ENCODE results near the gene GRK5. TPM values are rescaled to one million over a fixed set of nuclear protein-coding genes. Genes with fewer than 3 reads are reported as not detected.

The GRK5 gene
- total and polyA plus RNA-seq, 9 of the 15 experiments (the other 6 are each of a cell fraction or from before 2014, with no cell fraction given): 0.46 to 0.83 (median 0.67) TPM; not detected in 2

DNA sequence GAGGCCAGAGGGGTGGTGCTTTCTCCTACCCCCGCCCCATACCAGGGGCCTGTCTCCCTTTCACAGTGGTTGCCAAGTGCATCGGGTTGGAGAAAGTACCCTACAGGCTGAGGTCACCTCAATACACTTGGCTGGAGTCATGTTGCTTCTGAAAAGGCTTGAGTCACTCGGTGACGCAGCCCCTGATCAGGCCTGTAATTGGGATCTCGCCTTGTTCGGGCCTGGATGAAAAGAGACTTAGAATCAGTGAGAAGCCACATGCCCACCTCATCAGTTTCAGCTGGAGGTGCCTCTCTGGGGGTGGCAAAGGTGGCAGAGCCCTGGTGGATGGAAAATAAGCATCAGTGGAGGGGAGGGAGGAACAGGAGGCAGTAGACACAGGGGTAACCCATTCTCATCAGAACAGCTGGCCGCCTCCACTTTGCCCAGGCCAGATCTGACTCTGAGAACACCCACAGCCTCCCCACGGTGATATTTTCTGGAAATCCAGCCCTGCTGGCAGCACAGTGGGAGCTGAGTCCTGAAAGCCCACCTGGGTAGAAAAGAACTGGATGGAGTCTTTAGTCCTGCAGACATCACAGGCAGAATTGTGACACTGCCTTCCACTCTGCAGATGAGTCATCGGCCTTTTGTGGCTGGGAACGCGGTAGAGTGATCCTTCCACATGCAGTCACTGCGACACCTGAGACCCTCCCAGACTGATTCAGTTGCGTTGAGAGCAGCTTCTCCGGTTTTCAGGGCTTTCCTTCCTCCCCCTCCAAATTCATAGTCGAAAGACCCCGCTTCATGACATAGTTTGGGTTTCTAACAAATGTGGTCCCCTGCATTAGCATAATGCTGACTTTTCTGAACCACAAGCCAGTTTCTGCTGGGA is 108.0 kb downstream of the GRK5 start (continued):
- TF ChIP-seq SP1 (CRISPR knock-in tag; IDR thresholded peaks at IDR 0.05) (0 out of 2 replicates have a peak, but pooled peaks have one; percentile 11), L3MBTL2 (IDR thresholded peaks at IDR 0.05) (peak; percentile 45), TEAD1 (CRISPR knock-in tag; IDR thresholded peaks at IDR 0.05) (no peak), SMARCA4 (IDR thresholded peaks at IDR 0.05) (0 out of 2 replicates have a peak, but pooled peaks have one; percentile 25), ARID1B (IDR thresholded peaks at IDR 0.05) (peak; percentile 34; the same call in 1 of the 2 replicates), JUND (IDR thresholded peaks at IDR 0.05; ENCODE audit: borderline replicate concordance, low read depth, low read length) (peak; percentile 95), JUND (tag; IDR thresholded peaks at IDR 0.05; ENCODE audit: borderline replicate concordance, low read depth, low read length) (peak; percentile 89; the same call in 2 of the 3 replicates), FOXK2 (conservative IDR thresholded peaks at IDR 0.05 in 1 of 2, IDR thresholded peaks at IDR 0.05 in 1 of 2; ENCODE audit: low read depth in 2 of 2) (no peak), STAT6 (CRISPR knock-in tag; IDR thresholded peaks at IDR 0.05) (no peak), FOS (IDR thresholded peaks at IDR 0.05; ENCODE audit: extremely low read depth, insufficient read length) (peak; percentile 43), HNRNPK (IDR thresholded peaks at IDR 0.05; ENCODE audit: low read depth, low read length, poor library complexity, severe bottlenecking) (no peak), JUN (IDR thresholded peaks at IDR 0.05; ENCODE audit: borderline replicate concordance, low read depth, low read length) (peak; percentile 77), JUN (CRISPR knock-in tag; IDR thresholded peaks at IDR 0.05; ENCODE audit: borderline replicate concordance) (no peak), CEBPB (tag; IDR thresholded peaks at IDR 0.05) (peak; percentile 36)
- TF ChIP-seq, protein P1, sequence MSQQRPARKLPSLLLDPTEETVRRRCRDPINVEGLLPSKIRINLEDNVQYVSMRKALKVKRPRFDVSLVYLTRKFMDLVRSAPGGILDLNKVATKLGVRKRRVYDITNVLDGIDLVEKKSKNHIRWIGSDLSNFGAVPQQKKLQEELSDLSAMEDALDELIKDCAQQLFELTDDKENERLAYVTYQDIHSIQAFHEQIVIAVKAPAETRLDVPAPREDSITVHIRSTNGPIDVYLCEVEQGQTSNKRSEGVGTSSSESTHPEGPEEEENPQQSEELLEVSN (IDR thresholded peaks at IDR 0.05; ENCODE audit: borderline replicate concordance in 1 of 2, extremely low read depth in 1 of 2, insufficient read depth in 1 of 2, insufficient read length in 1 of 2, low read depth in 1 of 2, low read length in 1 of 2, poor library complexity in 1 of 2, severe bottlenecking in 1 of 2): peak in 1 of 2 experiments; percentile 36

All from K562 (cell line).